Naive thymus-derived CD4-positive, alpha-beta T cell (primary cell): ENCODE data around the gene TAS2R14. TPM values are rescaled to one million over a fixed set of nuclear protein-coding genes. Genes with fewer than 3 reads are reported as not detected.

Experiments
- ATAC-seq: fragments of 150-1000 bp; cut with Tn5 transposase; 2 replicates; pipeline ENCODE4 v1.10.0; 2021; ENCODE audit warnings: mild to moderate bottlenecking, moderate library complexity
- CTCF ChIA-PET: fragments of 350-600 bp; sonication (Branson Sonifier 250); formaldehyde crosslinking; loops from one replicate; lab custom pipeline; 2021; ENCODE audit warnings: antibody characterized with exemption; lab: Charles Lee
- POLR2A ChIA-PET: fragments of 350-600 bp; sonication (Branson Sonifier 250); formaldehyde crosslinking; loops from one replicate; lab custom pipeline; 2021; ENCODE audit warnings: antibody characterized with exemption, inconsistent platforms; lab: Charles Lee
- DNase-seq, 9 donors: peaks; one replicate each; pipeline versions ENCODE4 v3.0.0 to v3.0.0-alpha.2; 2020 to 2022; ENCODE audit warnings: mixed read lengths in 1 of 9
- H3K27ac ChIP-seq: one replicate; pipeline ENCODE4 v1.7.0; 2013; ENCODE audit warnings: mild to moderate bottlenecking, low read depth, low read length, moderate library complexity
- H3K27me3 ChIP-seq, 2 donors: one replicate each; pipeline ENCODE4 v1.7.0; 2013; ENCODE audit warnings: low read length in 2 of 2, mild to moderate bottlenecking in 2 of 2, moderate library complexity in 2 of 2; ENCODE audit not compliant: control insufficient read depth in 2 of 2, insufficient read depth in 2 of 2
- H3K36me3 ChIP-seq, 3 experiments: 1 replicate in 2 of 3; 2 replicates in 1 of 3; pipeline ENCODE4 v1.7.0; 2013; ENCODE audit warnings: low read length in 3 of 3, mild to moderate bottlenecking in 3 of 3, moderate library complexity in 1 of 3; ENCODE audit not compliant: insufficient read depth in 3 of 3, control insufficient read depth in 2 of 3
- H3K4me1 ChIP-seq, 2 donors: one replicate each; pipeline ENCODE4 v1.7.0; 2013; ENCODE audit warnings: low read length in 2 of 2, mild to moderate bottlenecking in 2 of 2, moderate library complexity in 1 of 2; ENCODE audit not compliant: control insufficient read depth in 2 of 2, insufficient read depth in 2 of 2
- H3K4me3 ChIP-seq: 2 replicates; pipeline ENCODE4 v1.7.0; 2013; ENCODE audit warnings: mild to moderate bottlenecking, low read length
- H3K9me3 ChIP-seq, 3 experiments: 1 replicate in 2 of 3; 2 replicates in 1 of 3; pipeline ENCODE4 v1.7.0; 2013; ENCODE audit warnings: low read length in 3 of 3; ENCODE audit not compliant: control insufficient read depth in 2 of 3
- H3K27ac Mint-ChIP-seq, 9 donors: one replicate each; pipeline ENCODE4 v1.8.0; 2020 to 2022; ENCODE audit warnings: mixed read lengths in 9 of 9, mild to moderate bottlenecking in 8 of 9, moderate library complexity in 5 of 9, inconsistent platforms in 2 of 9
- H3K27me3 Mint-ChIP-seq, 5 donors: one replicate each; pipeline ENCODE4 v1.8.0; 2021 to 2022; ENCODE audit warnings: mixed read lengths in 5 of 5, mild to moderate bottlenecking in 1 of 5
- H3K36me3 Mint-ChIP-seq, 5 donors: one replicate each; pipeline ENCODE4 v1.8.0; 2020 to 2022; ENCODE audit warnings: mixed read lengths in 5 of 5, mild to moderate bottlenecking in 3 of 5, inconsistent platforms in 1 of 5
- H3K4me1 Mint-ChIP-seq, 7 donors: one replicate each; pipeline ENCODE4 v1.8.0; 2020 to 2022; ENCODE audit warnings: mixed read lengths in 7 of 7, mild to moderate bottlenecking in 3 of 7, inconsistent platforms in 1 of 7
- H3K4me3 Mint-ChIP-seq, 10 donors: one replicate each; pipeline ENCODE4 v1.8.0; 2020 to 2022; ENCODE audit warnings: mild to moderate bottlenecking in 10 of 10, mixed read lengths in 10 of 10, moderate library complexity in 6 of 10, inconsistent platforms in 2 of 10
- H3K9me3 Mint-ChIP-seq, 11 donors: one replicate each; pipeline ENCODE4 v1.8.0; 2020 to 2022; ENCODE audit warnings: mixed read lengths in 11 of 11, mild to moderate bottlenecking in 4 of 11, inconsistent platforms in 1 of 11, moderate library complexity in 1 of 11
- intact Hi-C, 2 donors: fragments of 100-400 bp; cut with micrococcal nuclease; formaldehyde crosslinking; loops; one replicate each; pipeline ENCODE4 v1.15.1; 2023
- polyA plus RNA-seq, 2 donors: library from polyadenylated mRNA; unstranded; fragments of 300-500 nt; fragmentation: Illumina TruSeq; gene quantifications; one replicate each; pipeline ENCODE4 v1.2.3, GENCODE V29; 2021
- total RNA-seq, 6 experiments: library from RNA in 5 of 6; stranded (reverse) in 5 of 6; gene quantifications; 1 replicate in 5 of 6; 2 replicates in 1 of 6; pipeline ENCODE4 v1.2.3 and lab custom pipeline; 2021 to 2026

TAS2R14 gene
- total and polyA plus RNA-seq, 7 experiments from 2014 or later: 0.60 to 3.3 (median 2.4) TPM

- Mint-ChIP-seq H3K27me3 (no peaks in the 10 kb centered on the region), H3K4me3 (no peak overlapping the region), H3K4me1 (peaks cover 0 to 4% (median 0%) of the 10 kb centered on the region in 7 donors), H3K27ac (no peak overlapping the region), H3K36me3 (peaks cover 12 to 55% (median 47%) of the 10 kb centered on the region in 5 donors), H3K9me3 (peaks cover 0 to 42% (median 28%) of the 10 kb centered on the region in 11 donors)
- no peak for ATAC-seq
- Histone ChIP-seq H3K27ac (no peak overlapping the region), H3K27me3 (no peaks in the 10 kb centered on the region), H3K4me1 (no peaks in the 10 kb centered on the region), H3K36me3 (no peaks in the 10 kb centered on the region), H3K9me3 (peaks cover 0 to 17% (median 0%) of the 10 kb centered on the region in 3 experiments), H3K4me3 (no peak overlapping the region)
- CTCF ChIA-PET: no interaction called here
- POLR2A ChIA-PET: no interaction called here
- intact Hi-C loops: no loop called here
- no peak for DNase-seq
These were observed 38.5 kb downstream of the TAS2R14 start for GRCh38 chr12:10900530-10900929.

- peaks cover 0 to 5% (median 3%) of the 10 kb centered on the region in 11 donors for H3K9me3 Mint-ChIP-seq
- no peaks in the 10 kb centered on the region for H3K9me3 ChIP-seq
- no peaks in the 10 kb centered on the region for H3K4me1 ChIP-seq
These were observed 42.2 kb downstream of the TAS2R14 start for GRCh38 chr12:10896854-10897253.

GRCh38 chr12:10891937-10892336, 47.1 kb downstream of the TAS2R14 start:
- CTCF ChIA-PET: no interaction called here
- ATAC-seq: no peak
- Mint-ChIP-seq H3K27me3 (no peaks in the 10 kb centered on the region), H3K27ac (peak overlapping the region in 1 of 9 donors; percentile 21), H3K9me3 (no peaks in the 10 kb centered on the region), H3K4me3 (no peak overlapping the region), H3K4me1 (peaks cover 0 to 2% (median 0%) of the 10 kb centered on the region in 7 donors), H3K36me3 (peaks cover 5 to 44% (median 33%) of the 10 kb centered on the region in 5 donors)
- no peaks in the 10 kb centered on the region for H3K27me3 ChIP-seq
- no peaks in the 10 kb centered on the region for H3K9me3 ChIP-seq
- no peak overlapping the region for H3K27ac ChIP-seq
- no peak overlapping the region for H3K4me3 ChIP-seq
- no peak for DNase-seq
- POLR2A ChIA-PET: no interaction called here
- H3K4me1 ChIP-seq: no peaks in the 10 kb centered on the region
- intact Hi-C loops: no loop called here
- H3K36me3 ChIP-seq: no peaks in the 10 kb centered on the region

More at GRCh38 chr12:10896854-10897253, 42.2 kb downstream of the TAS2R14 start:
- no peak for DNase-seq
- Histone ChIP-seq H3K27me3 (no peaks in the 10 kb centered on the region), H3K4me3 (no peak overlapping the region), H3K27ac (no peak overlapping the region), H3K36me3 (no peaks in the 10 kb centered on the region)
- intact Hi-C loops: no loop called here
- CTCF ChIA-PET: no interaction called here
- Mint-ChIP-seq H3K27ac (no peak overlapping the region), H3K27me3 (no peaks in the 10 kb centered on the region), H3K36me3 (peaks cover 9 to 53% (median 39%) of the 10 kb centered on the region in 5 donors), H3K4me1 (peaks cover 0 to 4% (median 0%) of the 10 kb centered on the region in 7 donors), H3K4me3 (no peak overlapping the region)
- POLR2A ChIA-PET: no interaction called here
- no peak for ATAC-seq

- Histone ChIP-seq H3K36me3 (no peaks in the 10 kb centered on the region), H3K27ac (no peak overlapping the region), H3K4me1 (no peaks in the 10 kb centered on the region), H3K27me3 (no peaks in the 10 kb centered on the region), H3K4me3 (no peak overlapping the region), H3K9me3 (no peaks in the 10 kb centered on the region)
- POLR2A ChIA-PET: no interaction called here
- H3K4me3 Mint-ChIP-seq: no peak overlapping the region
- H3K27ac Mint-ChIP-seq: no peak overlapping the region
- ATAC-seq (no peak), DNase-seq (no peak)
- no peaks in the 10 kb centered on the region for H3K9me3 Mint-ChIP-seq
- CTCF ChIA-PET: no interaction called here
- intact Hi-C loops: no loop called here
- H3K36me3 Mint-ChIP-seq: peaks cover 0 to 38% (median 34%) of the 10 kb centered on the region in 5 donors
- no peaks in the 10 kb centered on the region for H3K27me3 Mint-ChIP-seq
- peaks cover 0 to 9% (median 0%) of the 10 kb centered on the region in 7 donors for H3K4me1 Mint-ChIP-seq
These were observed 49.8 kb downstream of the TAS2R14 start for GRCh38 chr12:10889226-10889625.

Other genes with a start within 250 kb of the TAS2R14 start
- gene YBX3, start 215.9 kb downstream of the TAS2R14 start, total RNA-seq: 100 to 1,000 TPM in 2 of 5 experiments, 10 to 100 TPM in 1, 1 to 10 TPM in 2; 4.5 to 162 (median 60.9) TPM
- gene YBX3, start 215.9 kb downstream of the TAS2R14 start, polyA plus RNA-seq: 1 to 10 TPM; 5.1 to 6.4 TPM
- gene TAS2R7, start 136.6 kb downstream of the TAS2R14 start, total RNA-seq: not detected
- not detected for gene TAS2R7, start 136.6 kb downstream of the TAS2R14 start, polyA plus RNA-seq
- not detected for gene TAS2R8, start 132.0 kb downstream of the TAS2R14 start, total RNA-seq
- gene TAS2R8, start 132.0 kb downstream of the TAS2R14 start, polyA plus RNA-seq: not detected
- gene TAS2R9, start 129.1 kb downstream of the TAS2R14 start, total RNA-seq: not detected
- not detected for gene TAS2R9, start 129.1 kb downstream of the TAS2R14 start, polyA plus RNA-seq
- 1 to 10 TPM in 1 of 5 experiments, under 1 TPM in 3, not detected in 1; 0.37 to 1.2 (median 0.93) TPM for gene TAS2R10, start 112.9 kb downstream of the TAS2R14 start, total RNA-seq
- not detected for gene TAS2R10, start 112.9 kb downstream of the TAS2R14 start, polyA plus RNA-seq
- 1 to 10 TPM; 2.2 to 4.6 (median 3.3) TPM for gene PRR4, start 89.8 kb downstream of the TAS2R14 start, total RNA-seq
- 1 to 10 TPM; 2.1 to 2.3 TPM for gene PRR4, start 89.8 kb downstream of the TAS2R14 start, polyA plus RNA-seq
- 10 to 100 TPM; 19.9 to 37.8 (median 29.8) TPM for gene PRH1, start 55.0 kb downstream of the TAS2R14 start, total RNA-seq
- 10 to 100 TPM in 1 of 2 donors, 1 to 10 TPM in 1; 7.9 to 10.7 TPM for gene PRH1, start 55.0 kb downstream of the TAS2R14 start, polyA plus RNA-seq
- gene TAS2R13, start 29.7 kb downstream of the TAS2R14 start, total RNA-seq: 1 to 10 TPM in 4 of 5 experiments, under 1 TPM in 1; 0.72 to 2.1 (median 1.4) TPM
- not detected for gene TAS2R13, start 29.7 kb downstream of the TAS2R14 start, polyA plus RNA-seq
- gene PRH2, start 10.0 kb downstream of the TAS2R14 start, total RNA-seq: under 1 TPM in 2 of 5 experiments, not detected in 3; 0.51 to 0.65 TPM
- not detected for gene PRH2, start 10.0 kb downstream of the TAS2R14 start, polyA plus RNA-seq
- 1 to 10 TPM in 4 of 5 experiments, under 1 TPM in 1; 0.72 to 1.9 (median 1.5) TPM for gene TAS2R50, start 47.6 kb upstream of the TAS2R14 start, total RNA-seq
- not detected for gene TAS2R50, start 47.6 kb upstream of the TAS2R14 start, polyA plus RNA-seq
- 1 to 10 TPM; 1.6 to 3.5 (median 2.3) TPM for gene TAS2R20, start 59.0 kb upstream of the TAS2R14 start, total RNA-seq
- gene TAS2R20, start 59.0 kb upstream of the TAS2R14 start, polyA plus RNA-seq: under 1 TPM in 1 of 2 donors, not detected in 1; 0.15 TPM
- gene TAS2R19, start 83.4 kb upstream of the TAS2R14 start, total RNA-seq: 1 to 10 TPM; 1.8 to 4.9 (median 3.4) TPM
- under 1 TPM; 0.24 to 0.39 TPM for gene TAS2R19, start 83.4 kb upstream of the TAS2R14 start, polyA plus RNA-seq
- gene TAS2R31, start 92.1 kb upstream of the TAS2R14 start, total RNA-seq: 1 to 10 TPM; 1.5 to 6.2 (median 3.6) TPM
- under 1 TPM in 1 of 2 donors, not detected in 1; 0.26 TPM for gene TAS2R31, start 92.1 kb upstream of the TAS2R14 start, polyA plus RNA-seq
- 1 to 10 TPM; 1.2 to 3.4 (median 2.7) TPM for gene TAS2R46, start 123.0 kb upstream of the TAS2R14 start, total RNA-seq
- under 1 TPM in 1 of 2 donors, not detected in 1; 0.21 TPM for gene TAS2R46, start 123.0 kb upstream of the TAS2R14 start, polyA plus RNA-seq
- gene TAS2R43, start 153.1 kb upstream of the TAS2R14 start, total RNA-seq: 1 to 10 TPM; 1.1 to 2.1 (median 1.7) TPM
- under 1 TPM in 1 of 2 donors, not detected in 1; 0.32 TPM for gene TAS2R43, start 153.1 kb upstream of the TAS2R14 start, polyA plus RNA-seq
- 1 to 10 TPM; 4.1 to 7.2 (median 5.3) TPM for gene TAS2R30, start 195.4 kb upstream of the TAS2R14 start, total RNA-seq
- gene TAS2R30, start 195.4 kb upstream of the TAS2R14 start, polyA plus RNA-seq: under 1 TPM in 1 of 2 donors, not detected in 1; 0.18 TPM
- 10 to 100 TPM in 2 of 5 experiments, 1 to 10 TPM in 3; 7.8 to 12.9 (median 8.5) TPM for gene SMIM10L1, start 231.9 kb upstream of the TAS2R14 start, total RNA-seq
- 10 to 100 TPM in 1 of 2 donors, 1 to 10 TPM in 1; 6.7 to 14.6 TPM for gene SMIM10L1, start 231.9 kb upstream of the TAS2R14 start, polyA plus RNA-seq
- not detected for gene TAS2R42, start 247.7 kb upstream of the TAS2R14 start, total RNA-seq
- gene TAS2R42, start 247.7 kb upstream of the TAS2R14 start, polyA plus RNA-seq: not detected